ENCODE results near the gene MAP3K1.

The MAP3K1 gene

GRCh38 chr5:56909294-56910209, 94.2 kb downstream of the MAP3K1 start, which contains the start of gene SETD9:
SETD9 (plus strand) TSS chr5:56909596; CDS start chr5:56909646, 50 bp downstream.
- DNase-seq (ENCODE audit: low spot score), result peak; percentile 96

GRCh38 chr5:56910210-56910965, 95.0 kb downstream of the MAP3K1 start:
- DNase-seq (ENCODE audit: low spot score), result peak; percentile 56

GRCh38 chr5:56913766-56914165, 98.4 kb downstream of the MAP3K1 start:
- DNase-seq (ENCODE audit: low spot score), result no peak

- DNase-seq (ENCODE audit: low spot score), result no peak
These were observed 99.3 kb downstream of the MAP3K1 start for GRCh38 chr5:56914678-56915077.

GRCh38 chr5:56917534-56917933, 102.2 kb downstream of the MAP3K1 start:
- no peak for DNase-seq (ENCODE audit: low spot score)

- no peak for DNase-seq (ENCODE audit: low spot score)
These were observed 102.7 kb downstream of the MAP3K1 start for GRCh38 chr5:56918054-56918453.

GRCh38 chr5:56919942-56920662, 104.8 kb downstream of the MAP3K1 start:
- DNase-seq (ENCODE audit: low spot score), result no peak

- no peak for DNase-seq (ENCODE audit: low spot score)
These were observed 107.6 kb downstream of the MAP3K1 start for GRCh38 chr5:56922922-56923321.

- DNase-seq (ENCODE audit: low spot score), result no peak
These were observed 119.0 kb downstream of the MAP3K1 start for GRCh38 chr5:56934325-56934724.

GRCh38 chr5:56938858-56939257, 123.5 kb downstream of the MAP3K1 start:
- DNase-seq (ENCODE audit: low spot score), result no peak

- DNase-seq (ENCODE audit: low spot score), result no peak
These were observed 126.6 kb downstream of the MAP3K1 start for GRCh38 chr5:56941981-56942380.

Measured in SW480 (cell line).